ENCODE data around the gene SLC43A2.
"Not testable (repeated sequence)": the region's sequence is repeated elsewhere in the genome, so short reads cannot be mapped to it uniquely, and the experiment has no call there.

The SLC43A2 gene

DNA sequence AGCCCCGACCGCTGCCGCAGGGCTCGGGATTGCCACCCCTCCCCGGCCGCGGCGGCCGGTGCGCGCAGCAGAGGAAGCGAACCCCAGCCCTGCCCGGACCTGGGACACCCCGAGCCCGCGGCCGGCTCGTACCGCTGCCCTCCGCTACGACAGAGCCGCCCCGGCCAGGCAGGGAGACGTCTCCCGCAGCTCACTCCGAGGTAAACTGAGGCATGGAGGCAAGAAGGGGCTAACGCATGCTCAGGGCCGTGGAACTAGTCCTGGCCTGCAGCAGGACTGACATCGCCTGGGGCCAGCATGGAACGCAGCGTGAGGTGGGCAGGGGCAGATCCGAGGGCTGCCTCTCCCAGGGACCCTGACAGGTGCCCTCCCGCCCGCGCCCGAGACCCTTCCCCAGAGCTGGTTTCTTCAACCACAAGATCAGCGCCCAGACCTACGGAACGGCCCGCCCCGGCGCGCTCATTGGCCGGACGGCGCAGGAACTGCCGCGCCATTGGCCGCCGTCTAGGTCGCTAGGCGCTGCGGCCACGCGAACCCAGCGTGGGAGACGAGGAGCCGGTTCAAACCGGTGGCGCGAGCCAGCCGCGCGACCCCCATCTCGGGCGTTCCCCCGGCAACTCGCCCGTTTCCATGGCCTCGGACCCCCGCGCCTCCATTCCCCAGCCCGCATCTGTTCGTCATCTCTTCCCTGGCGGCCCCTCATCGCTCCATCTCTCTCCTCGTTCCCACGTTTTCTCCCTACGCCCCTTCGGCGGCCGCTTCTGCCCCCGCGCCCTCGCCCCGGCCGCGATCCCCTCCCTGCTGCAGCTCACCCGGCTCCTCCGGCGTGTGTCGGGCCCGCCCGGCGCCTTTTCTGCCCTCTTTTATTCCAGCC, at the start of gene SLC43A2:
SLC43A2 (minus strand) TSS at position 853 of the 874 bp plus-strand sequence. CDS start 960 bp downstream, outside the sequence.
- peak; percentile 82 for DNase-seq

DNA sequence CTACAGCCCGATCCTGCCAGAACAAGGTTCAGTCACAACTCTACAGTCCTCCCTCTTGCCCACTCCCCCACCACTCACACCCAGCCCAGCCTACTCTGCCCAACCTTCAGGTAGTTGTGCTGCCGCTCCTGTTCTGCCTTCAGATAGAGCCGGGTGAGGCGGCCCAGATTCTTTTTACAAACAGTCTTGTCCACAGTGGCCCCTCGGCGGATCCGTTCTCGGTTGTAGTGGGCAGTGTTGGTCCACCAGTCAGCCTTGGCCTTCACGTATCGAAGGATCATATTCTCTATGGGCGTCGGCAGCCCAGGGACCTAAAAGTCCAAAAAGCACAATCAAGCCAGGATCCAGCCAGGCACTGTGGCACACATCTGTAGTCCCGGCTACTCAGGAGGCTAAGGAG, 47.8 kb upstream of the SLC43A2 start:
- no peak for DNase-seq

DNA sequence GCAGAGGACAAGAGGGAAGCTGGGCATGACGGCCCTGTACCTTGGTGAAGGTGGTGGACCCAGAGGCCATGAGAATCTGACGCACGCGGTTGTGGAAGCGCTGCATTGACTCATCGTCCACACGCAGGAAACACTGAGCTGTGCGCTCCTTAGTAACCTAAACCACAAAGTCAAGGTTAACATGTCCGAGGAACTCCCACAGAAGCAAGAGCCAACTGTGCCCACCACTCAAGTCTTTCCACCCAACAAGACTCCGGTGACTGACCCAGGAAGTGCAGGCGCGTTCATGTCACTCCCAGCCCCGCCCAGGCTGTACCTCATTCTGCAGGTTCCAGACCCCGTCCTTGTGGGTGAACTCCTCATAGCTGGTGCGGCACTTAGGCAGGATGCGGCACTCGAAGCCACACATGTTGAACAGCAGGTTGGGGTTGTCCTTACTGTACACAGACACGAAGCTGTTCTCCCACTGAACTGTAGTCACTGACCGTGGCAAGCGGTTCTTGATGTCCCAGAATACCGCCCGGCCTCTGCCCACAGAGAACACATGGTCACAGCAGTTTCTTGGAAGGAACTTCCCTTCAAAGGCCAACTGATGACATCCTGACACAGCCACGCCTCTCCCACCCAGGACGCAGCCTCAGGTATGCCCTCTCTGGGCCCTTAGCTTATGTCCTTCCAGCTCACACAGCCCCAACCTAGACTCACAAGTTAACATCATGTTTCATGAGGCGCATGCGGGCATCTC, 44.6 kb upstream of the SLC43A2 start:
- no peak for DNase-seq

DNA sequence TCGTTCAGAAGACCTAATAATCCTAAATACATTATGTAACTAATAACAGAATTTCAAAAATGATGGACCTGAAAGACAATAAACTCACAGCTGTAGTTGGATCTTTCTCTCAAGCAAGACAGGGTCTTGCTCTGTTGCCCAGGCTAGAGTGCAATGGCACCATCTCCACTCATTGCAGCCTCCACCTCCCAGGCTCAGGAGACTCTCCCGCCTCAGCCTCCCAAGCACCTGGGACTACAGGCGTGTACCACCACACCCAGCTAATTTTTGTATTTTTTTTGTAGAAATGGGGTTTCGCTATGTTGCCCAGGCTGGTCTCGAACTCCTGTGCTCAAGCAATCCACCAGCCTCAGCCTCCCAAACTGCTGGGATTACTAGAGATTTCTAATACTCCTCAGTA, 35.3 kb upstream of the SLC43A2 start:
- DNase-seq = not testable (repeated sequence)

DNA sequence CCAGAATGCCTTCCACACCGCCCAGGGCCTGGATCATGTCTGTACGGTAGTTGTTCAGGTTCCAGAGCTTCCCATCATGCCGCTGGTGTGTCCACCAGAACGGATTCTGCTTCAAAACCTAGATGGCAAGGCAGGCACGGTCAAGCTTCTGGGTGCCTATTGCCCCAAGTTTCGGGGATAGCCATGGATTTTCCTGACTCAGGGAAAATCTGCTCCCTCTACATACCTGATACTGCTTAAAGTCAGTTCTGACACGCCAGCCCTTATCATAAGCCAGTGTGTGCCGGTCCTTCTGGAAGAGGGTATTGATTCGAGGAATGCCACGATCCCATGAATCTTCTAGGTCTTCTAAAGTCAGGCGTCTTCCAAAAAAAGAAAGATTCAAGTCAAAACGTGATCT, 32.4 kb upstream of the SLC43A2 start:
- no peak for DNase-seq

DNA sequence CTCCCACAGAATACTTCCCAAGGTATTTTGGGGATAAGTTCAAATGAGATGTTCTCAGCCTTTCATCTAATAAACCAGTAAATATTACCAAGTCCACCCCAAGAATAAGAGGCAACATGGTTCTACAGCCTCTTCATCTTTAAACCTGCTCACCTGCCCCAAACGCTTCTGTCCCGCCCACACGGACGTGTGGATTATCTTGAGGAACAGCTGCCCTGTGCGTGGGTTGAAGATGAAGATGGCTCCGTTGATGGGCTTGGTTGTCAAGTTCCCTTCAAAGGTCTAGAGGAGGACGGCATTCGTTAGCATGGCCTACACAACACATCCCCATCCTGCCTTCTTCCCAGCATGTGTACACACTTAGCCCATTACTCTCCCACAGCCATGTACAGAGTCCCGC, 29.5 kb upstream of the SLC43A2 start:
- no peak for DNase-seq

DNA sequence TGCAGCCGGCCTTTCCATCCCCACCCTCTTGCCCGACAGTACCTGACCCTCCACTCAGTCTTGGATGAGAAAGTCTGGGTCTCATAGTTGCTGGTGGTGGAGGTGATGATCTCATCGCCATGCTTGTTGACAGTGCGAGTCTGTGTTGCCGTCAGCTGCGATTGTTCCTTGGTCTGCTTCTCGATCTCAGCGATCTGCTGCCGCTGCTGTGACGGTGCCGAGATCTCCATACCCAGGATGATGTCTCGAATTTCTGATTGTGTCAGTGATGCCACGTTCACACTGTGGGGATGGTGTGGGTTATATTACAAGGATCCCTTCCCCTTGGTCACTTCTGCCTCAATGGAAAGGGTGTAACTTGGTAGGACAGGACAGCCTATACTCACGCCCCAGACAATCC, 25.1 kb upstream of the SLC43A2 start:
- DNase-seq = no peak

DNA sequence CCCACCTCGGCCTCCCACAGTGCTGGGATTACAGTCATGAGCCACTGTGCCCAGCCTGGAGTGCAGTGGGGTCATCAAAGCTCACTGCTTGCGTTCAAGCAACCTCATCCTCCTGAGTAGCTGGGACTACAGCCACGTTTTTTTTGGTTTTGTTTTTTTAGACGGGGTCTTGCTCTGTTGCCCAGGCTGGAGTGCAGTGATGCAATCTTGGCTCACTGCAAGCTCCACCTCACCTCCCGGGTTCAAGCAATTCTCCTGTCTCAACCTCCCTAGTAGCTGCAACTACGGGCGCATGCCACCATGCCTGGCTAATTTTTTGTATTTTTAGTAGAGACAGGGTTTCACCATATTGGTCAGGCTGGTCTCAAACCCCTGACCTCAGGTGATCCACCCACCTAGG, 24.2 kb upstream of the SLC43A2 start:
- not testable (repeated sequence) for DNase-seq

DNA sequence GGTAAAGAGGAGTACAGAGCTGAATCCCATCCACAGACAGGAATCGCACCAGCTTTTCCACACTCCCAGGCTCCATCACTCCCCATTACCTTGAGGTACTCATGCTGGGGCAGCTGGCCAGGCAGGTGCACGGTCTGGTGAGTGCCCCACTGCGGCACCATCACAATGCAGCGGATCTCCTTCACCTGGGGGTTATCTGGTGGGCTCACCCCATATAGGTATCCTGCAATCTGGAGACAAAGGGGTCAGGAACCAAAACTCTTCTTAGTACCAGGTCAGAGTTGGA, 22.9 kb upstream of the SLC43A2 start:
- DNase-seq = no peak

DNA sequence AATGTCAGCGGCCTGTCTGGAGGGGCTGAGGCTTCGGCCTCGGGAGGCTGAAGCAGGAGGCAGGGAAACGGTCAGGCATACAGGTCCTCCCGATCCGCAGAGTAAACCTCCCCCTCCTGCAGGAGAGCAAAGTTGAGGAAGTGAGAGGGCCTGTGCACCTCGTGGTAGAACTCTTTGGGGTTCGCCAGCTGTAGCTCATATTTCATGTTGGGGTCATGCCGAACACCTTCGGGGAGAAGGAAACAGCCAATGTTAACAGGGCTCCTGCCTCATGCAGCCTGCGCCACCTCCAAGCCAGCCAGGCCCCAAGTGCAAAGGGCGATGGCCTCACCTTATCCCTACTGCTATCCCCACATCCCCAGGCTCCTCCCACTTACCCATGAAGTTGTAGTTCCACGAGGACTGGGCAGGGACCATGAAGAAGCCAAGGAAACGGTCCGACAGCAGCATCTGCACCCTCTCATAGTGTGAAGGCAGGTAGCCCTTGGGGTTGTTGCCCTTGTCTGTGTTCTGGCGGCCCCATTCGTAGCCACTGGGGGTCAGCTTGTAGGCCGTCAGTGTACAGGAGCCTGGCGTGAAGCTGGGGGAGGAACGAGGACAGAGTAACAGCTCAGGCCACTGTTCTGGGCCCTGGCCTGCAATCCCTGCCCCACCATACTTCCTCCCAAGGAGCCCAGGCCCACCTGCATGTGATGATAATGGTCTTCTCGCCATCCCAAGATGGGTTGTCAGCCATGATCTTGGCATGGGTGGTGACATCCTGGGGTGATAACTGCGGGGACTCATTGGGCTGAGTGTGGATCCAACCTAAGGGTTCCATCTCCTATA, 22.3 kb upstream of the SLC43A2 start:
- DNase-seq = no peak

DNA sequence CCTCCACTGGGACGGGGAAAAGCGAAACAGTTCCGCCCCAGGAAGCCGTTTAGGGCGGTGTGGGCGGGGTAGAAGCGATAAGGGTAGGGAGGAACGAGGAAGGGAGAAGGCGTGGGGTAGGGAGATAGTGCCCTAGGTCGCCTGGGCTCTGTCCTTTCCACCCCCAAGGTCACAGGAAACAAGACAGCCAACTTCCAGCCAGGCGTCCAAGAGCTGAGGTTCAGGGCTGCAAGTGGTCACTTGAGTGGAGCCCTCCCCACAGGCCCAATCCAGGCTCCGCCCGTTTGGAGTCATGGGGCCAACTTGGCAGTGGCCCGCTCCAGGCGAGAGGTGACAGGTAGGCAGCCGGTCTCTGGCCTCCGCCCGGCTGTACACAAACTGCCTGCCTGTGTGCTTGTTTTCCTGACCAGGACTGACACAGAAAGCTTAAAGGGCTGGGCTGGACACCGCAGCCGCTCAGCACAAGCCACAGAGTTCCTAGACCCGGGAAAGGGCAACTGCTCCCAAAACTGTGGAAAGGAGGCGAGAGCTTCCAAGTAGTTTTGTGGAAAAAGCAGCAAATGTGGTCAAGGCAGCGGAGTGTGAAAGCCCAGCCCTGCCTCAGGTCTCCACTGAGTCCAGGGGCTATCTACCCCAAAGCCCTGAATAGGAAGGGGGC, 21.3 kb upstream of the SLC43A2 start, which contains the start of gene RILP:
RILP (minus strand) TSS at position 23 of the 658 bp plus-strand sequence. CDS start 62 bp downstream, outside the sequence.
- DNase-seq = no peak

DNA sequence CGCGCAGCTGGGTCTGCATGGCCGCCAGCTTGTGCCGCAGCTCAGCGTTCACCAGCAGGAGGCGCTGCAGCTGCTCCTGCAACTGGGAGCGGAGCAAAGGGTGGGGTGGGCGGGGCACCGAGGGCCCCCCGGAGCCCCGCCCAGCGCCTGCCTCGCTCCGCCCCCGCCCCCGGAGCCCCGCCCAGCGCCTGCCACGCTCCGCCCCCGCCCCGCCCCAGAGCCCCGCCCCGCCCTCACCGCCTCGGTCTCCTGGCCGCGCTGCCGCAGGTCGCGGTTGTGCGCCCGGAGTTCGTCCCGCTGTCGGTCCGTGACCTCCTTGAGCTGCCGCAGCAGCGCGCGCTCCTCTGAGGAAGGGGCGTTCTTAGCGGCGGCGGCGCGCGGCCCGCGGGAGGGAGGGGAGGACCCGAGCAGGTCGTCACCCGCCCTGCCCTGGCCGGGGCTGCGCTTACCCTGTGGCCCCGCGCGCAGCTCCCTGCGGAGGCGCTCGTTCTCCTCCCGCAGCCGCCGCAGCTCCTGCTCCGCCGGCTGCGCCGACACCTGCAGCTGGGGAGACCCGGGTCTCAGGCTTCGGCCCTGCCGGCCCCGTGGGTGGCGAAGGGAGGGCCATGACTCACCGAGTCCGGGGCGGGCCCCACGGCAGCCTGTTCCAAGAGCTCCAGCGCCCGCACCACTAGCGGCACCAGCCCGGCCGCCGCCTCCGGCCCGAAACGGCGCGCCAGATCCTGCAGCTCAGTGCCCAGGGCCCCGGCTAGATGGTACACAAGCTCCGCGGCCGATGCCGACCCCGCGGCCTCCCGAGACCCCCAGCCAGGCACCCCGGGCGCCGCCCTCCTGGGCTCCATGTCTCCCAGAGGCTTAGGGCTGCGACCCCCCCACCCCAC, 20.6 kb upstream of the SLC43A2 start:
- DNase-seq = peak; percentile 94

DNA sequence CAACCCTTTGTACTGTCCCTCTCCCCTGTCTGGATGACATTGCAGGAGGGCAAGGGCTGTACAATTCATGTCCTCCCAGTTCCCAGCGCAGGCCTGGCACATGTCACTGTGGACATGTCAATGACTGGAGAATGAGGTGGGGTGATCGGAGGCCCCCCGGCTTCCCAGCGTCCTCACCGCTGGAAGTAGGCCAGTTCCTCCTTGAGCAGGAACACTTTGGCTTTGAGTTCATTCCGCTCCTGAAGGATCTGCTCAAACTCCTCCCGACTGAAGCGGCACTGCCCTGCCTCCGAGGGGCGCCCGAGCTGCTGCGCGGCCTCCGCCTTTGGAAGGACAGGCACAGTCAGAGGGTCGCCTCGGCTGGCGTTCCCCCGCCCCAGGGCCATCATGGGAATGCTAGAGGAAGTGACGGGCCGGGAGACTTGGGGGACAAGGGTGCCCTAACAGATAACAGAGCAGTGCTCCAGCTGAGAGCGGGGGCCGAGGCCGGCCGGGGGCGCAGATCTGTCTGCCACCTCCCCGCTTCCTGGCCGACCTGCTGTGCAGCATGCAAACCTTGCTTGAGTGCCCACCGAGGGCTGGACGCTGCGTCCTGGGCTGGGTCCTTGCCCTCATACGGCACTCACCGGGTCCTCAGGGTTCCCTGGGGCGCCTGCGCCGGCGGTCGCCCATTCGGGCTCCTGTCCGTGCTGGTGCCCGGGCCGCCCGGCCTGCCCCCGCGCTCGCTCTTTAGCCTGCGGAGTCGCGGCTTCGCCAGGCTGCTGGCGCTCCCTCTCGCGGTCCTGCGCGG, 19.7 kb upstream of the SLC43A2 start:
- DNase-seq = peak; percentile 56

DNA sequence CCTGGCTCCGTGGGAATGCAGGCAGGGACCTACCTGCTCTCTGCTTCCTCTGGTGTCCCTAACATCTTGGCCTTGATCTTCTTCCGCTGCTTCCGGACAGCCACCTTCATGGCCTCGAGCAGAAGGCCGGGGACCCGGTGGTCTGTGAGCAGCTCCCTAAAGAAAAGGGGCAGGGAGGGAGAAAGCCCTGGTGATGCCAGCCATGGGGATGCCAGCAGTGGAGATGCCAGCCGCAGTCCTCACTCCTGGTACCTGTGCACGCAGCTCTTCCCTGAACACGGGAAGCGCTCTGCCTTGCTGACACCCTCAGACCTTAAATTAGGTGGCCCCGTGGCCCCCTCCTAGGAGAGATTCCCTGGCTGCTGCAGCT, 19.2 kb upstream of the SLC43A2 start:
- DNase-seq = no peak

DNA sequence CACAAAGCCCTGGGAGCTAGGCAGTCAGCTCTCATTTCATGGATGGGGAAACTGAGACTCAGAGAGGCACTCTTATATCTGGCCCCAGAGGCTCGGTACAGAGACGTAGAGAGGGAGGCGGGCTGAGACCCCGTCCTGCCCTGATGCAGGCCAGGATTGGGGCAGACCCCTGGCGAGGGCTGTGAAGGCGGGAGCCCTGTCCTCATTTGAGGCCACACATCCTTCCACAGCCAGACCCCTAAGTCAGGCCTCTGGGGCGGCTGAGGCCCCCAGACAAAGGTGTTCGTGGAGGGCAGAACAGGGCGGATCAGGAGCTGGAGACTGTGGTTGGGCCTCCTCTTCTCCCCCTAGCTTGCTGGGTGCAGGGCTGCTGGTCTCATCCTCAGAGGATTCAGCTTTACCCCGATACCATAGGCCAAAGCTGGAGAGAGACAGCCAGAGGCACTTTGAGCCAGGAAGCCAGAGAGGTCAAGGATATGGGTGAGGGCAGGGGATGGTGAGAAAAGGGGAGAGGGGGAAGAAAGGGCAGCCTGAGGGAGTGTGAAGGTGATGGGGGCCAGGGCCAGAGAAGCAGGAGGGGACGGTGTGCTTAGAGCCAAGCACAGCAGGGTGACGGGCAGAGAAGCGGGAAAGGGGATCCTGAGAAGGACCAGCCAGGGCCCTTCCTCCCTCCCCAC, 17.7 kb upstream of the SLC43A2 start:
- DNase-seq = no peak

DNA sequence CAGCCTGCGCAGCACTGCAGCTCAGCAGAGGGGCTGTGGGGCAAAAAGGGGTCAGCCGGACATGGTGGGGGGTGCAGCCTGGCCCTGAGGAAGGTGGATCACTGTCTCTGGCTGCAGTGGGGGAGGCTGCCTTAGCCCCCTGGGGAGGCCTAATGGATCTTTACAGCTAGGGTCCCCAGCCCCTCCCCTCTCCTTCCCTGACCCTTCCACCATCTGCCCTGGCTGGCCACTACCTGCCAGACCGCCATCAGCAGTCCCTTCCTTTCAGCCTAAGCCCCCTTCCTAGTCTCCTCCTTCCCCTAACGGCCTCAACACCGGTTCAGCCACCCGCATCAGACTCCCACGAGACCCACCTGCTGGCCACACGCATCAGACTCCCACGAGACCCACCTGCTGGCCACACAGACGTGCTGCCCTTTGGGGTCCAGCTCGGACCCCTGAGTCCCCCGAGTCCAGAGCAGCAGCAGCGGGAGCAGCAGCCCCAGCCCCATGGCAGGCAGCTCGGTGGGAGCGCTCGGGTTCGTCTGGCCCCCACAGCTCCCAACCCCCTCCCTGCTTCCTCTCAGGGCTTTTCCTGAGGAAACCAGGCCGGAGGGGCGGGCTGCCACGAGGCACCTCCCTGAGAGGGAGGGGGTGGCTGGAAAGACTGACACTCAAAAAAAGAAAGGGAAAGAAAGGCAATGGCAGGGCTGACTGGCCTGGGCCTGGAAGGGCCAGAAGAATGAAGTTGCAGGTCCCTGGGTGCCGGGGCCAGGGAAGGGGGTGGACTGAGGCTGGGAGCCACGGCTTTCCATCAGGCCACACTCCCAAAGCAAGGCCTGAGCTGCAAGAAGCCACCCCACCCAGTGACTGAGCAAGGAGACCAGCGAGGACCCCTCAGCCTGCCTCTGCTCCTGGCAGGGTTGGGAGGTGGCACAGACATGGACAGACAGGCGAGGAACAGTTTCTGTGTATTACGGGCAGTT, 16.9 kb upstream of the SLC43A2 start, which contains the start of gene SCARF1:
SCARF1 (minus strand) TSS at position 526 of the 965 bp plus-strand sequence; CDS start at position 491, 35 bp downstream.
- peak; percentile 70 for DNase-seq

DNA sequence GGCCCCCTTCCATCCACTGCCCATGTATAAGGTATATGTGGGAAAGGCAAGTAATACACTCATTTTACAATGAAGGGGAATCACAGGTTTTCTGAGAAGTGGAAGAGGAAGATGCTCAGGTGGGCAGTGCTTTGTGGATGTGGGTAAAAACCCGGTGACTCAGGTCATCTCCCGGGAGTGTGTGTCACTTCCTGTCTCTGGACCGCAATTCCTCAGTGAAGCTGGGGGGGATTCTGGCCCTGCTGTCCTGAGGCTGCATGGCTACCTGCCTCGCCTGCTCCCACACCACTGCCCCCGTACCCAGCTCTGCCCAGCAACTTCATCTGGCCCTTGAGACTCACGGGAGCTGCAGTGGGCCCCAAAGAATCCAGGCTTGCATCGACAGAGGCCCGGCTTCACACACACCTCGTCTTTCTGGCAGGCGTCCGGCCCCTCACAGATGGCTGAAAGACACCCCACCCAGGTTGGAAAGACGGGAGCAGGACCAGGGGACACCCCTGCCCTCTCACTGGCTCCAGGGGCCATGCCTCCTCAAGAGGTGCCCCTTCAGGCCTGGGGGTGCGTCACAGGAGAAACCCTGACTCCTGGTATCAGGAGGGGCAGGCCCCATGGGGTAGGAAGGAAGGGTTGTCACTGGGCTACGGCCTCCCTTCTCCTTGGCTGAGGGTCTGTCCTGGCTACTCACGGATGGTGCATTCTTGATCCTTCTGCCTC, 16.0 kb upstream of the SLC43A2 start:
- DNase-seq = peak; percentile 54

DNA sequence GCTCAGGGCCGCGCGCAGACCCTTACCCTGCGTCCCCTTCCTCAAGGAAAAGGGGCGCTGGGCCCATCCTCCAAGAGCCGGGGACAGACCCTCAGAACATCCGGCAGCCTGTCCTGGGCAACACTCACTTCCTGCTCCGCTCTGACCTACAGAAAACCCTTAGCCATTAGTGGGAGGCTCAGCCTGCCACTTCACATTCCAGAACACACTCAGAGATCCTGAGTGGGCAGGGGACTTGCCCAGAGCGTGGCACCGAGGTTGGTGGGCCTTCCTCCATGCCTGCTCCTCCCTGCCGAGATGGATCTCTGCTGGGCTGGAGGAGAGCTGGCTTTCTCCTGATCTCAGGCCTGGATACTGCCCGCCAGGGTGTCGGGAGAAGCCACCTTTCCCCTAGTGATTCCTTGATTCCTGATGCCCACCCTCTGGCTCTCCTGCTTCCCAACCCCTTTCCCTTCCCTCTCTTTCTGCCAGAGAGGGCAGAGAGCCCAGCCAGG, 15.4 kb upstream of the SLC43A2 start:
- no peak for DNase-seq

Data from left hindlimb (tissue), 1 donor.